Measurements from ENCODE around the gene NSMF.

The NSMF gene

DNA sequence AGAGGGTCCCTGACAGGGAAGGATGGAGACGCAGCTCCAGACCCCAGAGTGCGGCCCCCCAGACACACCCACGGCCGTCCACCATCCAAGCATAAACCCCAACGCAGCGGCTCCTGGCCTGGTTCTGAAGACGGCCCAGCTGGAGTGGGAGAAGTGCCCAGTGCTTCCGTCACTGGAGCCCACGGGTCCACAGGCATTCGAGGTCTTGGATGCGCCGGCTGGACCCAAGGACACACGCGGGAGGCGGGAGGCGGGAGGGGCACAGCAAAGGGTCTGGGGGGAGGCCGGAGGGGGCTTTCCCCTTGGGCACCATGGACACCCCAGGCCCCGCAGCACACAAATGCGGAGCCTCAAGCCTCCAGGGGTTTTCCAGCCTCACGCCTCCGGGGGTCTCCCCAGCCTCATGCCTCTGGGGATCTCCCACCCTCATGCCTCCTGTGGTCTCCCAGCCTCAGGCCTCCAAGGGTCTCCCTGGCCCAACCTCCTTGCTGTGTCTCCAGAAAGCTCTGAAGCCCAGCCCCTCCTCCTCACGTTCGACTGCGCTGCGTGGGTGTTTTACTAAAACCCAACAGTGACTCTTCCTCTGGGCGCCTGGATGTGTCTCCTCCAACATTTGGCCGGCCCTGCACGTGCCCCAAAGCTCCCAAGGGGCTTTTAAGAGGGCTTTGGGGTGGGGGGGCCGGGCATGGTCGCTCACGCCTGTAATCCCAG, 51.4 kb downstream of the NSMF start:
- H3K36me3 ChIP-seq (ENCODE audit: control insufficient read depth in 2 of 2, insufficient read depth in 1 of 2, low read length in 2 of 2) = no peaks in the 10 kb centered on the region
- peaks cover 4% of the 10 kb centered on the region; the same call in 1 of the 2 replicates for H3K4me1 ChIP-seq (ENCODE audit: control insufficient read depth, insufficient read depth, low read length)
- no peaks in the 10 kb centered on the region for H3K9me3 ChIP-seq (ENCODE audit: control insufficient read depth, insufficient read depth, low read depth, low read length)
- no peak for TF ChIP-seq ZNF501 (tag by site-specific recombination; IDR thresholded peaks at IDR 0.05)
- 0 out of 2 replicates have a peak, but pooled peaks have one; percentile 29 for TF ChIP-seq ZFHX2 (tag by site-specific recombination; conservative IDR thresholded peaks at IDR 0.05)
- ChIA-PET POLR2A (interaction anchor here (1.2 to 2.0 kb wide), 3 partner anchors 15 to 121 kb away, joined by 3 to 9 read pairs (median 5); partner anchors contain the start of genes EXD3, NOXA1 and NRARP), CTCF (interaction anchor here (0.7 to 1.1 kb wide), 5 partner anchors 17 to 121 kb away, joined by 3 to 4 read pairs (median 3); no protein-coding TSS in a partner anchor)
- H3K27ac ChIP-seq (ENCODE audit: extremely low read depth, low read depth, low read length) = no peak overlapping the region
- H3K4me3 ChIP-seq (ENCODE audit: low read depth, low read length) = no peak overlapping the region

DNA sequence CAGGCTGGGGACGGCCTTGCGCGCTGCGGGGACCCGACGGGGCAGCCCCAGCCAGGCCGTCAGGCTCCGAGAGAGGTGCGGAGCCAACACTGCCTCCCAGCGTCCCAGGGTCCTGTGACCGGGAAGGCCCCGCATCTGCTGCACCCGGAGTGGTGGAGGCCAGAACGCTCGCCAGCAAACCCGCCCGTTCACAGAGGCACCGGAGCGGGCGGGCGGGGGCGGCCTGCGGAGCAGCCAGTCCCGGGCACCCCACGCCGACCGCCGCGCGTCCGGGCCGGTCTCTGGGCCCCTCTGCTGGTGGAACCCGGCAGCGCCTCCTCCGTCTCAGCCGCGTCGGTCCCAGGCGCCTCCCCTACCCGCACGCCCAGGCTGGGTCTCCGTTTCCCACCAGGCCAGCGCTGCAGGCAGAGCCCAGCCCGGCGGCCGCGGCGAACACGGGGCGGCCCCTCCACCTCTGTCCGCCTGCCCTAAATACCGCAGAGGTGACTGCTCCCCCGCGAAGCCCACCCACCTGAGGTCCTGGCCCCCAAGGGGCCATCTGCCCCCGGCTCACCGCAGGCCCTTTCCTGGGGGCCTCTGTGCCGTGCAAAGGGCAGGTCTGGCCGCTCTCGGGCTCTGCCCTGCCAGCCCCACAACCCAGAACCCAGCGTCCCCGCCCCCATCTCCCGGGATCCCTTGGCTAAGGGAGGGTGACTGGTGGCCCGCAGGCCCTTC, 52.1 kb downstream of the NSMF start:
- POLR2A ChIA-PET = no interaction called here
- Histone ChIP-seq H3K9me3 (ENCODE audit: control insufficient read depth, insufficient read depth, low read depth, low read length) (no peaks in the 10 kb centered on the region), H3K27ac (ENCODE audit: extremely low read depth, low read depth, low read length) (no peak overlapping the region; the same call in 1 of the 2 replicates), H3K36me3 (ENCODE audit: control insufficient read depth in 2 of 2, insufficient read depth in 1 of 2, low read length in 2 of 2) (no peaks in the 10 kb centered on the region), H3K4me1 (ENCODE audit: control insufficient read depth, insufficient read depth, low read length) (peaks cover 3% of the 10 kb centered on the region; the same call in 1 of the 2 replicates), H3K4me3 (ENCODE audit: low read depth, low read length) (peak overlapping the region; percentile 30)
- TF ChIP-seq ZNF146 (tag by site-specific recombination; IDR thresholded peaks at IDR 0.05) (no peak), ZNF621 (tag by site-specific recombination; IDR thresholded peaks at IDR 0.05) (no peak), ZBTB20 (tag by site-specific recombination; IDR thresholded peaks at IDR 0.05) (peak; percentile 24; the same call in 1 of the 2 replicates), ZNF585B (tag by site-specific recombination; IDR thresholded peaks at IDR 0.05) (peak; percentile 36; the same call in 1 of the 2 replicates), ZBTB48 (tag by site-specific recombination; IDR thresholded peaks at IDR 0.05) (peak; percentile 36; the same call in 1 of the 2 replicates), ZNF561 (tag by site-specific recombination; IDR thresholded peaks at IDR 0.05; ENCODE audit: borderline replicate concordance) (peak; percentile 76; the same call in 1 of the 2 replicates), ZBTB17 (tag by site-specific recombination; IDR thresholded peaks at IDR 0.05) (peak; percentile 25; the same call in 1 of the 2 replicates), ZNF660 (tag by site-specific recombination; IDR thresholded peaks at IDR 0.05) (peak; percentile 69; the same call in 1 of the 2 replicates), HOXC10 (CRISPR knock-in tag; IDR thresholded peaks at IDR 0.05) (no peak), ZFHX2 (tag by site-specific recombination; conservative IDR thresholded peaks at IDR 0.05) (peak; percentile 61), ZNF48 (tag by site-specific recombination; IDR thresholded peaks at IDR 0.05) (no peak), EGR2 (tag by site-specific recombination; IDR thresholded peaks at IDR 0.05; ENCODE audit: low read depth) (0 out of 2 replicates have a peak, but pooled peaks have one; percentile 37), GLIS2 (tag by site-specific recombination; IDR thresholded peaks at IDR 0.05) (peak; percentile 71), OSR2 (tag by site-specific recombination; IDR thresholded peaks at IDR 0.05) (no peak), ZIC2 (tag by site-specific recombination; IDR thresholded peaks at IDR 0.05) (peak; percentile 73; the same call in 1 of the 2 replicates), GLIS1 (tag by site-specific recombination; IDR thresholded peaks at IDR 0.05) (peak; percentile 90)
- TF ChIP-seq, protein P1, sequence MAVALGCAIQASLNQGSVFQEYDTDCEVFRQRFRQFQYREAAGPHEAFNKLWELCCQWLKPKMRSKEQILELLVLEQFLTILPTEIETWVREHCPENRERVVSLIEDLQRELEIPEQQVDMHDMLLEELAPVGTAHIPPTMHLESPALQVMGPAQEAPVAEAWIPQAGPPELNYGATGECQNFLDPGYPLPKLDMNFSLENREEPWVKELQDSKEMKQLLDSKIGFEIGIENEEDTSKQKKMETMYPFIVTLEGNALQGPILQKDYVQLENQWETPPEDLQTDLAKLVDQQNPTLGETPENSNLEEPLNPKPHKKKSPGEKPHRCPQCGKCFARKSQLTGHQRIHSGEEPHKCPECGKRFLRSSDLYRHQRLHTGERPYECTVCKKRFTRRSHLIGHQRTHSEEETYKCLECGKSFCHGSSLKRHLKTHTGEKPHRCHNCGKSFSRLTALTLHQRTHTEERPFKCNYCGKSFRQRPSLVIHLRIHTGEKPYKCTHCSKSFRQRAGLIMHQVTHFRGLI (tag by site-specific recombination; IDR thresholded peaks at IDR 0.05) = peak; percentile 74
- TF ChIP-seq, protein P2, sequence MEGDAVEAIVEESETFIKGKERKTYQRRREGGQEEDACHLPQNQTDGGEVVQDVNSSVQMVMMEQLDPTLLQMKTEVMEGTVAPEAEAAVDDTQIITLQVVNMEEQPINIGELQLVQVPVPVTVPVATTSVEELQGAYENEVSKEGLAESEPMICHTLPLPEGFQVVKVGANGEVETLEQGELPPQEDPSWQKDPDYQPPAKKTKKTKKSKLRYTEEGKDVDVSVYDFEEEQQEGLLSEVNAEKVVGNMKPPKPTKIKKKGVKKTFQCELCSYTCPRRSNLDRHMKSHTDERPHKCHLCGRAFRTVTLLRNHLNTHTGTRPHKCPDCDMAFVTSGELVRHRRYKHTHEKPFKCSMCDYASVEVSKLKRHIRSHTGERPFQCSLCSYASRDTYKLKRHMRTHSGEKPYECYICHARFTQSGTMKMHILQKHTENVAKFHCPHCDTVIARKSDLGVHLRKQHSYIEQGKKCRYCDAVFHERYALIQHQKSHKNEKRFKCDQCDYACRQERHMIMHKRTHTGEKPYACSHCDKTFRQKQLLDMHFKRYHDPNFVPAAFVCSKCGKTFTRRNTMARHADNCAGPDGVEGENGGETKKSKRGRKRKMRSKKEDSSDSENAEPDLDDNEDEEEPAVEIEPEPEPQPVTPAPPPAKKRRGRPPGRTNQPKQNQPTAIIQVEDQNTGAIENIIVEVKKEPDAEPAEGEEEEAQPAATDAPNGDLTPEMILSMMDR (tag by site-specific recombination; IDR thresholded peaks at IDR 0.05) = 0 out of 2 replicates have a peak, but pooled peaks have one; percentile 28
- TF ChIP-seq, protein P3, sequence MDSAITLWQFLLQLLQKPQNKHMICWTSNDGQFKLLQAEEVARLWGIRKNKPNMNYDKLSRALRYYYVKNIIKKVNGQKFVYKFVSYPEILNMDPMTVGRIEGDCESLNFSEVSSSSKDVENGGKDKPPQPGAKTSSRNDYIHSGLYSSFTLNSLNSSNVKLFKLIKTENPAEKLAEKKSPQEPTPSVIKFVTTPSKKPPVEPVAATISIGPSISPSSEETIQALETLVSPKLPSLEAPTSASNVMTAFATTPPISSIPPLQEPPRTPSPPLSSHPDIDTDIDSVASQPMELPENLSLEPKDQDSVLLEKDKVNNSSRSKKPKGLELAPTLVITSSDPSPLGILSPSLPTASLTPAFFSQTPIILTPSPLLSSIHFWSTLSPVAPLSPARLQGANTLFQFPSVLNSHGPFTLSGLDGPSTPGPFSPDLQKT (IDR thresholded peaks at IDR 0.05; ENCODE audit: borderline replicate concordance, low read depth, low read length) = no peak
- TF ChIP-seq, protein P4, sequence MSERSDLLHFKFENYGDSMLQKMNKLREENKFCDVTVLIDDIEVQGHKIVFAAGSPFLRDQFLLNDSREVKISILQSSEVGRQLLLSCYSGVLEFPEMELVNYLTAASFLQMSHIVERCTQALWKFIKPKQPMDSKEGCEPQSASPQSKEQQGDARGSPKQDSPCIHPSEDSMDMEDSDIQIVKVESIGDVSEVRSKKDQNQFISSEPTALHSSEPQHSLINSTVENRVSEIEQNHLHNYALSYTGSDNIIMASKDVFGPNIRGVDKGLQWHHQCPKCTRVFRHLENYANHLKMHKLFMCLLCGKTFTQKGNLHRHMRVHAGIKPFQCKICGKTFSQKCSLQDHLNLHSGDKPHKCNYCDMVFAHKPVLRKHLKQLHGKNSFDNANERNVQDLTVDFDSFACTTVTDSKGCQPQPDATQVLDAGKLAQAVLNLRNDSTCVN (tag by site-specific recombination; optimal IDR thresholded peaks at IDR 0.05) = peak; percentile 21
- CTCF ChIA-PET = interaction anchor here (0.7 to 1.1 kb wide), 3 partner anchors 17 to 120 kb away, joined by 3 to 4 read pairs (median 4); no protein-coding TSS in a partner anchor

Measured in HEK293 (cell line).